ENCODE measurements around the gene PRPSAP1.

The PRPSAP1 gene

GRCh38 chr17:76382351-76382802 is 28.7 kb upstream of the PRPSAP1 start:
- H3K36me3 ChIP-seq (ENCODE audit: control insufficient read depth, insufficient read depth, low read length): no peaks in the 10 kb centered on the region
- H3K27me3 ChIP-seq (ENCODE audit: control insufficient read depth, insufficient read depth, low read length): peaks cover 16% of the 10 kb centered on the region; the same call in 1 of the 2 replicates
- peak overlapping the region; percentile 74; the same call in 1 of the 2 replicates for H3K4me3 ChIP-seq (ENCODE audit: low read length)
- peaks cover 5% of the 10 kb centered on the region; the same call in 1 of the 2 replicates for H3K4me1 ChIP-seq (ENCODE audit: control insufficient read depth, insufficient read depth, low read length)
- H3K9me3 ChIP-seq (ENCODE audit: control insufficient read depth, insufficient read depth, low read length): no peaks in the 10 kb centered on the region
- no peak for DNase-seq (ENCODE audit: low read depth, low spot score)
- no peak overlapping the region for H3K27ac ChIP-seq (ENCODE audit: low read length)
- no CpG with 5 or more reads among the region's 21 CpGs for WGBS (ENCODE audit: insufficient coverage, insufficient read length)

GRCh38 chr17:76381633-76382350 is 28.1 kb upstream of the PRPSAP1 start:
- no CpG with 5 or more reads among the region's 19 CpGs for WGBS (ENCODE audit: insufficient coverage, insufficient read length)
- no peak overlapping the region for H3K27ac ChIP-seq (ENCODE audit: low read length)
- H3K4me1 ChIP-seq (ENCODE audit: control insufficient read depth, insufficient read depth, low read length): peaks cover 5% of the 10 kb centered on the region; the same call in 1 of the 2 replicates
- H3K36me3 ChIP-seq (ENCODE audit: control insufficient read depth, insufficient read depth, low read length): no peaks in the 10 kb centered on the region
- peaks cover 16% of the 10 kb centered on the region; the same call in 1 of the 2 replicates for H3K27me3 ChIP-seq (ENCODE audit: control insufficient read depth, insufficient read depth, low read length)
- H3K9me3 ChIP-seq (ENCODE audit: control insufficient read depth, insufficient read depth, low read length): no peaks in the 10 kb centered on the region
- H3K4me3 ChIP-seq (ENCODE audit: low read length): peak overlapping the region; percentile 74; the same call in 1 of the 2 replicates
- no peak for DNase-seq (ENCODE audit: low read depth, low spot score)

GRCh38 chr17:76379646-76380376 is 26.1 kb upstream of the PRPSAP1 start:
- no peak overlapping the region for H3K27ac ChIP-seq (ENCODE audit: low read length)
- H3K36me3 ChIP-seq (ENCODE audit: control insufficient read depth, insufficient read depth, low read length): no peaks in the 10 kb centered on the region
- H3K27me3 ChIP-seq (ENCODE audit: control insufficient read depth, insufficient read depth, low read length): peaks cover 8% of the 10 kb centered on the region; the same call in 1 of the 2 replicates
- no peak overlapping the region for H3K4me3 ChIP-seq (ENCODE audit: low read length)
- H3K9me3 ChIP-seq (ENCODE audit: control insufficient read depth, insufficient read depth, low read length): no peaks in the 10 kb centered on the region
- DNase-seq (ENCODE audit: low read depth, low spot score): no peak
- H3K4me1 ChIP-seq (ENCODE audit: control insufficient read depth, insufficient read depth, low read length): no peaks in the 10 kb centered on the region
- WGBS (ENCODE audit: insufficient coverage, insufficient read length): no CpG with 5 or more reads among the region's 21 CpGs

- Histone ChIP-seq H3K9me3 (ENCODE audit: control insufficient read depth, insufficient read depth, low read length) (no peaks in the 10 kb centered on the region), H3K4me3 (ENCODE audit: low read length) (no peak overlapping the region), H3K36me3 (ENCODE audit: control insufficient read depth, insufficient read depth, low read length) (no peaks in the 10 kb centered on the region), H3K4me1 (ENCODE audit: control insufficient read depth, insufficient read depth, low read length) (no peaks in the 10 kb centered on the region), H3K27ac (ENCODE audit: low read length) (no peak overlapping the region), H3K27me3 (ENCODE audit: control insufficient read depth, insufficient read depth, low read length) (peaks cover 5% of the 10 kb centered on the region; the same call in 1 of the 2 replicates)
- no CpG with 5 or more reads among the region's 11 CpGs for WGBS (ENCODE audit: insufficient coverage, insufficient read length)
- no peak for DNase-seq (ENCODE audit: low read depth, low spot score)
Observed at GRCh38 chr17:76379275-76379641, 25.5 kb upstream of the PRPSAP1 start.

GRCh38 chr17:76378548-76379274 is 25.0 kb upstream of the PRPSAP1 start:
- H3K4me1 ChIP-seq (ENCODE audit: control insufficient read depth, insufficient read depth, low read length): no peaks in the 10 kb centered on the region
- H3K27me3 ChIP-seq (ENCODE audit: control insufficient read depth, insufficient read depth, low read length): peaks cover 3% of the 10 kb centered on the region; the same call in 1 of the 2 replicates
- H3K9me3 ChIP-seq (ENCODE audit: control insufficient read depth, insufficient read depth, low read length): no peaks in the 10 kb centered on the region
- no CpG with 5 or more reads among the region's 5 CpGs for WGBS (ENCODE audit: insufficient coverage, insufficient read length)
- H3K36me3 ChIP-seq (ENCODE audit: control insufficient read depth, insufficient read depth, low read length): no peaks in the 10 kb centered on the region
- H3K27ac ChIP-seq (ENCODE audit: low read length): no peak overlapping the region
- H3K4me3 ChIP-seq (ENCODE audit: low read length): no peak overlapping the region
- DNase-seq (ENCODE audit: low read depth, low spot score): no peak

GRCh38 chr17:76376318-76377133 is 22.8 kb upstream of the PRPSAP1 start:
- Histone ChIP-seq H3K36me3 (ENCODE audit: control insufficient read depth, insufficient read depth, low read length) (no peaks in the 10 kb centered on the region), H3K27ac (ENCODE audit: low read length) (no peak overlapping the region), H3K27me3 (ENCODE audit: control insufficient read depth, insufficient read depth, low read length) (no peaks in the 10 kb centered on the region), H3K9me3 (ENCODE audit: control insufficient read depth, insufficient read depth, low read length) (no peaks in the 10 kb centered on the region), H3K4me3 (ENCODE audit: low read length) (no peak overlapping the region), H3K4me1 (ENCODE audit: control insufficient read depth, insufficient read depth, low read length) (no peaks in the 10 kb centered on the region)
- no CpG with 5 or more reads among the region's 8 CpGs for WGBS (ENCODE audit: insufficient coverage, insufficient read length)
- no peak for DNase-seq (ENCODE audit: low read depth, low spot score)

GRCh38 chr17:76371656-76372628 is 18.2 kb upstream of the PRPSAP1 start:
- Histone ChIP-seq H3K27ac (ENCODE audit: low read length) (no peak overlapping the region), H3K27me3 (ENCODE audit: control insufficient read depth, insufficient read depth, low read length) (no peaks in the 10 kb centered on the region), H3K36me3 (ENCODE audit: control insufficient read depth, insufficient read depth, low read length) (no peaks in the 10 kb centered on the region), H3K4me3 (ENCODE audit: low read length) (no peak overlapping the region), H3K4me1 (ENCODE audit: control insufficient read depth, insufficient read depth, low read length) (no peaks in the 10 kb centered on the region), H3K9me3 (ENCODE audit: control insufficient read depth, insufficient read depth, low read length) (no peaks in the 10 kb centered on the region)
- no peak for DNase-seq (ENCODE audit: low read depth, low spot score)
- WGBS (ENCODE audit: insufficient coverage, insufficient read length): no CpG with 5 or more reads among the region's 16 CpGs

- no CpG with 5 or more reads among the region's 11 CpGs for WGBS (ENCODE audit: insufficient coverage, insufficient read length)
- H3K4me3 ChIP-seq (ENCODE audit: low read length): no peak overlapping the region
- H3K36me3 ChIP-seq (ENCODE audit: control insufficient read depth, insufficient read depth, low read length): no peaks in the 10 kb centered on the region
- H3K4me1 ChIP-seq (ENCODE audit: control insufficient read depth, insufficient read depth, low read length): no peaks in the 10 kb centered on the region
- DNase-seq (ENCODE audit: low read depth, low spot score): no peak
- no peaks in the 10 kb centered on the region for H3K27me3 ChIP-seq (ENCODE audit: control insufficient read depth, insufficient read depth, low read length)
- no peaks in the 10 kb centered on the region for H3K9me3 ChIP-seq (ENCODE audit: control insufficient read depth, insufficient read depth, low read length)
- no peak overlapping the region for H3K27ac ChIP-seq (ENCODE audit: low read length)
Observed at GRCh38 chr17:76370261-76370993, 16.7 kb upstream of the PRPSAP1 start.

GRCh38 chr17:76369804-76370203 is 16.1 kb upstream of the PRPSAP1 start:
- Histone ChIP-seq H3K4me3 (ENCODE audit: low read length) (no peak overlapping the region), H3K9me3 (ENCODE audit: control insufficient read depth, insufficient read depth, low read length) (no peaks in the 10 kb centered on the region), H3K4me1 (ENCODE audit: control insufficient read depth, insufficient read depth, low read length) (no peaks in the 10 kb centered on the region), H3K36me3 (ENCODE audit: control insufficient read depth, insufficient read depth, low read length) (no peaks in the 10 kb centered on the region), H3K27ac (ENCODE audit: low read length) (no peak overlapping the region), H3K27me3 (ENCODE audit: control insufficient read depth, insufficient read depth, low read length) (no peaks in the 10 kb centered on the region)
- no CpG with 5 or more reads among the region's 7 CpGs for WGBS (ENCODE audit: insufficient coverage, insufficient read length)
- DNase-seq (ENCODE audit: low read depth, low spot score): no peak
